NT2/D1 (cell line): ENCODE results near the gene LCOR.

ENCODE experiments used
- SUZ12 ChIP-seq: IDR thresholded peaks from 2 replicates; pipeline ENCODE4 v1.6.1; 2011; ENCODE audit not compliant: insufficient read length, insufficient read depth; ENCODE audit errors: extremely low read depth
- YY1 ChIP-seq: IDR thresholded peaks from 2 replicates; pipeline ENCODE4 v1.6.1; 2011; ENCODE audit not compliant: insufficient read length, insufficient read depth
- ZNF274 ChIP-seq: IDR thresholded peaks from 2 replicates; pipeline ENCODE4 v1.6.1; 2011; ENCODE audit warnings: mild to moderate bottlenecking, low read depth, low read length

GRCh38 chr10:96832721-96833219 lies 672 bp downstream of the LCOR start:
- TF ChIP-seq ZNF274 = no peak
- no peak for TF ChIP-seq YY1
- no peak for TF ChIP-seq SUZ12
